GM10847 (cell line): ENCODE results near the gene PDLIM1.

Source experiments
- POLR2A ChIP-seq: IDR thresholded peaks from 2 replicates; pipeline ENCODE4 v1.6.1; 2011; ENCODE audit not compliant: insufficient read length; ENCODE audit errors: extremely low read depth

Gene PDLIM1

GRCh38 chr10:95247881-95248583 is 42.8 kb downstream of the PDLIM1 start:
- no peak for TF ChIP-seq POLR2A

GRCh38 chr10:95247200-95247880 is 43.5 kb downstream of the PDLIM1 start:
- no peak for TF ChIP-seq POLR2A

GRCh38 chr10:95246582-95247051 is 44.2 kb downstream of the PDLIM1 start:
- TF ChIP-seq POLR2A, result no peak

- no peak for TF ChIP-seq POLR2A
Measured at GRCh38 chr10:95245425-95246055, 45.3 kb downstream of the PDLIM1 start.

- TF ChIP-seq POLR2A, result no peak
Measured at GRCh38 chr10:95244152-95244551, 46.7 kb downstream of the PDLIM1 start.

- TF ChIP-seq POLR2A, result no peak
Measured at GRCh38 chr10:95243318-95243617, 47.5 kb downstream of the PDLIM1 start.

GRCh38 chr10:95242581-95243317 is 48.1 kb downstream of the PDLIM1 start:
- no peak for TF ChIP-seq POLR2A

- no peak for TF ChIP-seq POLR2A
Measured at GRCh38 chr10:95241533-95241932, 49.3 kb downstream of the PDLIM1 start.

GRCh38 chr10:95240811-95241210 is 50.0 kb downstream of the PDLIM1 start:
- no peak for TF ChIP-seq POLR2A

- TF ChIP-seq POLR2A, result no peak
Measured at GRCh38 chr10:95237376-95238170, 53.2 kb downstream of the PDLIM1 start.

- TF ChIP-seq POLR2A, result no peak
Measured at GRCh38 chr10:95236068-95236903, 54.5 kb downstream of the PDLIM1 start.

- no peak for TF ChIP-seq POLR2A
Measured at GRCh38 chr10:95235676-95236067, 55.1 kb downstream of the PDLIM1 start.

GRCh38 chr10:95234951-95235350 is 55.9 kb downstream of the PDLIM1 start:
- no peak for TF ChIP-seq POLR2A
